ENCODE measurements around the gene MAN2A1. TPM values are rescaled to one million over a fixed set of nuclear protein-coding genes. Genes with fewer than 3 reads are reported as not detected.

Gene MAN2A1
- total RNA-seq, 1 experiment from 2014 or later = 75.3 TPM

DNA sequence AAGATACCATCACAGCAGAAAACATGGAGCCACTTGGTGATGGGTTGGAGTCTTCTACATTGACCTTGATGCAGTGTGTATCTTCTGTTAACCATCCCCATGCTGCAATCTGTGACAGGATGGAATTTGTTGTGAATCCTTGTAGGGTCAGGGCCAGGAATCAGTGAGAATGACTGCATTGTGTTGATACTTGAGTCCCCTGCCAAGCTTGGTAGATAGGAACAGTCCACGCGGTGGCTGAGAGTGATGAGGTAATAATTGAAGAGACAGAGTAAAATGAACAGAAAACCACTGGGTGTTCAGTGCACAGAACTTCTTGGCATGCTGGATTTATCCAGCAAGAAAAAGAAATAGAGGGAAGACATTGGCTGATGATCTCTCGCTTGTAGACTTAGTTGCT is 217.5 kb downstream of the MAN2A1 start:
- DNase-seq (ENCODE audit: low spot score) = no peak

DNA sequence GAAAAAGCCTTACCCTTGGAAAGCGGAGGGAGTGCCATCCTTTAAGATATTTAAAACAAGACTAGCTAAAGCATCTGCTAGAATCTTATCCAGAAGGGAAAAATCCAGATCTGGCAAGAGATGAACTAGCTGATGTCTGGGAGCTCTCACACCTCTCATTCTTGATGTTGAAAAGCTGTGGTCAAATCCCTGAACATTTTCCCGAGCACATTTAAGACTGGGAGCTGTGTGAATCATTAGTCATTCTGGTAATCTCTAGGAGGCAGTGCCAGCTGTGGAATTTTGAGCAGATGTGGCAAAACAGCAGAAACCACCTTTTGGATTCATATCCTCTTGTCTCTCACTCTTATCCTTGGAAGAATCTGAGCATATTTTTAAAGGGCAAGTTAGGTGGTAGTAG is 218.0 kb downstream of the MAN2A1 start:
- DNase-seq (ENCODE audit: low spot score) = peak; percentile 81

DNA sequence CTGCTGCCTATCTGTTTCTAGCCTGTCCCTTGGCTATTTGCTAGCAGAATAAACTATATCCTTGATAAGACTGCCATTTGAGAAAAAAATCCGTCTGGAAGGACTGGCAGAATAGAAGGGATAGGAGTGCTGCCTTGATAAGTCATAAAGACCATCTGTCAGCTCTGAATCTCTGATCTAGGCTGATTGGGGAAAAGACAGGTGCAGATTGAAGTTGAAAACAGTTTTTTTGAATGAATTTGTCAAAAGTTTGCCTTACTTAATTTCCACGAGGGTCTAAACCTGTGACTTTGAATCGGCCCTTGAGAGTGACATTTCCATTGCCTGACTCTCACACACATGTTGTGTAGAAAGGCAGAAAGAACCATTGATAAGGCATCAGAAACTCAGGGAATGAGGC is 218.6 kb downstream of the MAN2A1 start:
- DNase-seq (ENCODE audit: low spot score) = no peak

DNA sequence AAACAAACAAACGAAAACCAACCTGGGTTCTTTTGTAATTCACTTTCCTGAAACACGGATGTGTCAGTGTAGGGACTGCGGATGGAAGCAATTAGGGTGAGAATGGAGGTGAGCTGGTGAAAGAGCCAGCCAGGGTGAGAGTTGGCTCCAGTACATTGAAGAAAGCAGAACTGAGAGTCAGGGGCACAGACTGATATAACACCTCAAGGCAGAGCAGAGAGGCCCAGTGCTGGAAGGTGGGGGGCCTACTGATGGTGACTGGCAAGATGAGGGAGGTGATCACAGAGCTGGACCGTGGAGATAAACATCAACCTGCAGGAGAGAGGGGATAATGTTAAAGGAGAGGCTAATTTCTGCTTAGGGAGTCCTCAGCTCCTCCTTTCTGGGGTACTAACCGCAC is 221.1 kb downstream of the MAN2A1 start:
- no peak for DNase-seq (ENCODE audit: low spot score)

DNA sequence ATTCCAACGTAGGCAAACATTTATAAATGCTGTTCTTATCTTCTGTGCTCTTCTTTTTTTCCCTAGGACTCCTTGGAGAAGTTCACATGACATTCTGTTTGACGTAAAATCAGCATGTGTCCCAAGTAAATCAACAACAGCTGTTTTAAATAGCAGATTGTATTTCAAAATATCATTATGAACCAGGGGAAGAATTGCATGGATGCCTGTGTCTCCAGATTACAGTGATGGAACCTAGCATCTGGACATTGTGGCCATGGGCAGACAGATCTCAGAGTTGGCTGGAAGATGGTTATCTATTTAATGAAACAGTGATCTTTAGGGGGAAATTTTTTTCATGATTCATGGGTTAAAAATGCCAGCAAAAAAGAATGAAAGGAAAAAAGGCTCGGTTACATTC is 222.0 kb downstream of the MAN2A1 start:
- peak; percentile 49 for DNase-seq (ENCODE audit: low spot score)

DNA sequence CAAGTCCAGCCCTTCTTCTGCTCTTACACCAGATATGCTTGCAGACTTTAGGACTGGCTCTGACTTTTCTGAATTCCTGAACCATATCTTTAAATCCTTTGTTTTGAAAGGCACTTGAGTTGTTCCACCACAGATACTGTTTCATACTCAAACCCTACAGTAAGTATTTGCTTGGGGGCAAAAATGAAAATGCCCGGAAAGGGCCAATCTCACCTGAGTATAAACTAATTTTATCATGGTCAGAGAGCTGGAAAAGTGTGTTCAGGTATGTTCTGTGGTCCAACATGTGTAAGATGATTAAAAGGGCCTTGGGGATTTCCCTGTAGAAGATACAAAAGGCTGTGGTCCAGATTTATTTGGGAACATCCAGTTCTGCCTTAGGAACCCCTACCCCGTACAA is 225.2 kb downstream of the MAN2A1 start:
- no peak for DNase-seq (ENCODE audit: low spot score)

DNA sequence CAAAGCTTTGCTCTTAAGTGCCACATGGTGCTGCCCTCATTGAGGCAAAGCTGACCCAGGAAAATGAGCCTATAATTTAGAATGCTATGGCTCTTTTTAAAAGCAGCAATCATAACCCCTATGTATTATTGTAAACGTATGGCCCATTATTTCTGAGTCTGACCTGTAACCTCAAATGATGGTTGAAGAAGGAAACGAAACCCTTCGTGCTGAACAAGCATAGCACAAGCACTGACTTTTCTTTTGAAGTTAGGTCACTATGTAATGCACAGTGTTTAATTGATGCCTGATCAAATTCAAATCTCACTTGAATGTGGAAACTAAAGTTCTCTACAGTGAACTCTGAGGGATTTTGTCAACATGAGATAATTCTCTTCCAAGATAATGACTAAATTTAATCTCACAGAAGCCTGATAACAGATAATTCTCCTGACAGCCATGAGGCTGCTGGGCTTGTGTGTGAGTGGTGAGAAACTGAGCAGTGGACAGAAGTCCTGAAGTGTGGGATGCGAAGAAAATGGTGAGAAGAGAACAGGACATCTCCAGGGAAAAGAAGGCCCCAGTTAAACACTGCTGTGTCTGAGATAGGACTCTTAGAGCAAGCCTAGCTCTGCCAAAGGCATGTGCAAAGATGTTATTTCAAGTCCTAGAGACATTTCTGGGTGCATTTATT is 226.9 kb downstream of the MAN2A1 start:
- no peak for DNase-seq (ENCODE audit: low spot score)

Measured in A172 (cell line).